ENCODE measurements around the gene S100A14. TPM values are rescaled to one million over a fixed set of nuclear protein-coding genes. Genes with fewer than 3 reads are reported as not detected.
A peak's percentile ranks its signal among the peaks of the same experiment; 100 is the strongest.

Gene S100A14
- total RNA-seq, 6 experiments from 2014 or later: 1.8 to 14.0 (median 5.2) TPM

GRCh38 chr1:153648000-153648643, 32.0 kb upstream of the S100A14 start:
- WGBS (ENCODE audit: insufficient coverage, low coverage, low lambda C conversion rate, missing lambda C conversion rate): 70% methylated on average over 4 of the region's 10 CpGs
- H3K27ac ChIP-seq: no peak overlapping the region
- intact Hi-C loops (cut with DNase I): loop anchor here in 1 of 2 donors (10.0 kb wide), 1 partner anchor 73 kb away; no protein-coding TSS in a partner anchor

GRCh38 chr1:153647346-153647714, 31.2 kb upstream of the S100A14 start:
- Histone ChIP-seq H3K36me3 (peaks cover 0 to 41% (median 27%) of the 10 kb centered on the region in 4 donors), H3K27me3 (no peaks in the 10 kb centered on the region), H3K4me3 (no peak overlapping the region), H3K27ac (no peak overlapping the region), H3K4me1 (peaks cover 0 to 29% (median 15%) of the 10 kb centered on the region in 4 donors), H3K9me3 (no peaks in the 10 kb centered on the region)
- WGBS (ENCODE audit: insufficient coverage, low coverage, low lambda C conversion rate, missing lambda C conversion rate): 50% methylated on average over 2 of the region's 2 CpGs
- ATAC-seq (no peak), DNase-seq (no peak)
- peak; percentile 6 for TF ChIP-seq POLR2A (IDR thresholded peaks at IDR 0.05)
- no peak for TF ChIP-seq CTCF (IDR thresholded peaks at IDR 0.05)
- intact Hi-C loops (cut with DNase I): loop anchor here in 1 of 2 donors (10.0 kb wide), 1 partner anchor 73 kb away; no protein-coding TSS in a partner anchor

More at GRCh38 chr1:153648000-153648643, 32.0 kb upstream of the S100A14 start:
- H3K4me1 ChIP-seq: peaks cover 0 to 26% (median 15%) of the 10 kb centered on the region in 4 donors
- TF ChIP-seq CTCF (IDR thresholded peaks at IDR 0.05) (no peak), POLR2A (IDR thresholded peaks at IDR 0.05) (no peak)
- ATAC-seq: no peak
- no peak overlapping the region for H3K4me3 ChIP-seq
- peaks cover 0 to 33% (median 20%) of the 10 kb centered on the region in 4 donors for H3K36me3 ChIP-seq
- DNase-seq: peak in 1 of 3 donors; percentile 40
- no peaks in the 10 kb centered on the region for H3K9me3 ChIP-seq
- no peaks in the 10 kb centered on the region for H3K27me3 ChIP-seq

GRCh38 chr1:153646672-153647345, 30.7 kb upstream of the S100A14 start:
- no peaks in the 10 kb centered on the region for H3K9me3 ChIP-seq
- ATAC-seq (peak in 1 of 4 donors; percentile 11), DNase-seq (no peak)
- no peak overlapping the region for H3K27ac ChIP-seq
- WGBS (ENCODE audit: insufficient coverage, low coverage, low lambda C conversion rate, missing lambda C conversion rate): 95% methylated on average over 3 of the region's 5 CpGs
- intact Hi-C loops (cut with DNase I): loop anchor here in 1 of 2 donors (10.0 kb wide), 1 partner anchor 72 kb away; no protein-coding TSS in a partner anchor
- peaks cover 0 to 29% (median 15%) of the 10 kb centered on the region in 4 donors for H3K4me1 ChIP-seq
- no peak overlapping the region for H3K4me3 ChIP-seq
- H3K27me3 ChIP-seq: no peaks in the 10 kb centered on the region
- no peak for TF ChIP-seq CTCF (IDR thresholded peaks at IDR 0.05)
- no peak for TF ChIP-seq POLR2A (IDR thresholded peaks at IDR 0.05)
- peaks cover 5 to 46% (median 33%) of the 10 kb centered on the region in 4 donors for H3K36me3 ChIP-seq

GRCh38 chr1:153643816-153644215, 27.7 kb upstream of the S100A14 start:
- TF ChIP-seq POLR2A (IDR thresholded peaks at IDR 0.05) (no peak), CTCF (IDR thresholded peaks at IDR 0.05) (no peak)
- ATAC-seq (peak; percentile 46 to 76 (median 70)), DNase-seq (no peak)
- H3K4me1 ChIP-seq: peaks cover 0 to 16% (median 8%) of the 10 kb centered on the region in 4 donors
- no peaks in the 10 kb centered on the region for H3K27me3 ChIP-seq
- H3K4me3 ChIP-seq: no peak overlapping the region
- H3K9me3 ChIP-seq: no peaks in the 10 kb centered on the region
- intact Hi-C loops (cut with DNase I): loop anchor here in 1 of 2 donors (10.0 kb wide), 1 partner anchor 69 kb away; no protein-coding TSS in a partner anchor
- peak overlapping the region in 1 of 3 donors; percentile 33 for H3K27ac ChIP-seq
- H3K36me3 ChIP-seq: peaks cover 8 to 73% (median 57%) of the 10 kb centered on the region in 4 donors

Measured in right lobe of liver (tissue), 6 donors.